H9 (cell line): ENCODE measurements around the gene PTPRN2. TPM values are rescaled to one million over a fixed set of nuclear protein-coding genes. Genes with fewer than 3 reads are reported as not detected.

Experiments
- DNase-seq: peaks from one replicate; pipeline ENCODE4 v3.0.0-alpha.2; 2017
- H2AFZ ChIP-seq: one replicate; pipeline ENCODE4 v1.6.1; 2013; ENCODE audit warnings: mild to moderate bottlenecking, low read length, control low read depth, moderate library complexity
- H2AK5ac ChIP-seq: 2 replicates; pipeline ENCODE4 v1.6.1; 2013; ENCODE audit warnings: low read length, control low read depth, mixed read lengths; ENCODE audit not compliant: insufficient read length
- H2BK120ac ChIP-seq: one replicate; pipeline ENCODE4 v1.6.1; 2013; ENCODE audit warnings: low read depth, mild to moderate bottlenecking, low read length, control low read depth, inconsistent platforms; ENCODE audit not compliant: poor library complexity, severe bottlenecking
- H2BK12ac ChIP-seq: 2 replicates; pipeline ENCODE4 v1.6.1; 2013; ENCODE audit warnings: low read length, control low read depth, mixed read lengths, low read depth; ENCODE audit not compliant: insufficient read length
- H2BK15ac ChIP-seq: 2 replicates; pipeline ENCODE4 v1.6.1; 2013; ENCODE audit warnings: low read depth, low read length, control low read depth
- H2BK20ac ChIP-seq: one replicate; pipeline ENCODE4 v1.6.1; 2013; ENCODE audit warnings: low read depth, mild to moderate bottlenecking, low read length, control low read depth, inconsistent platforms; ENCODE audit not compliant: poor library complexity, severe bottlenecking
- H2BK5ac ChIP-seq: 2 replicates; pipeline ENCODE4 v1.6.1; 2013; ENCODE audit warnings: low read length, control low read depth, mixed read lengths; ENCODE audit not compliant: insufficient read length
- H3K14ac ChIP-seq: 2 replicates; pipeline ENCODE4 v1.6.1; 2013; ENCODE audit warnings: low read length, control low read depth; ENCODE audit not compliant: insufficient read depth
- H3K18ac ChIP-seq: 2 replicates; pipeline ENCODE4 v1.6.1; 2013; ENCODE audit warnings: low read depth, mild to moderate bottlenecking, mixed read lengths, low read length, control low read depth; ENCODE audit not compliant: insufficient read length
- H3K23ac ChIP-seq: 2 replicates; pipeline ENCODE4 v1.6.1; 2013; ENCODE audit warnings: low read length, control low read depth, mixed read lengths, low read depth; ENCODE audit not compliant: insufficient read length
- H3K23me2 ChIP-seq: 2 replicates; pipeline ENCODE4 v1.6.1; 2013; ENCODE audit warnings: low read depth, mild to moderate bottlenecking, mixed read lengths, low read length, control low read depth; ENCODE audit not compliant: insufficient read length, poor library complexity, severe bottlenecking
- H3K27ac ChIP-seq: 2 replicates; pipeline ENCODE4 v1.5.1; 2013; ENCODE audit warnings: low read length, control low read depth, mixed read lengths, low read depth; ENCODE audit not compliant: insufficient read length
- H3K27me3 ChIP-seq: 2 replicates; pipeline ENCODE4 v1.6.1; 2013; ENCODE audit warnings: low read length, control low read depth, inconsistent platforms; ENCODE audit not compliant: insufficient read depth
- H3K4ac ChIP-seq: 2 replicates; pipeline ENCODE4 v1.6.1; 2013; ENCODE audit warnings: low read depth, mild to moderate bottlenecking, control low read depth, inconsistent platforms, low read length, moderate library complexity
- H3K4me1 ChIP-seq: 2 replicates; pipeline ENCODE4 v1.6.1; 2013; ENCODE audit warnings: low read length, control low read depth, inconsistent platforms; ENCODE audit not compliant: insufficient read depth
- H3K4me2 ChIP-seq: 2 replicates; pipeline ENCODE4 v1.6.1; 2013; ENCODE audit warnings: low read length, control low read depth, mixed read lengths; ENCODE audit not compliant: insufficient read length, insufficient read depth
- H3K56ac ChIP-seq: 2 replicates; pipeline ENCODE4 v1.6.1; 2013; ENCODE audit warnings: low read depth, mild to moderate bottlenecking, mixed read lengths, low read length, control low read depth; ENCODE audit not compliant: insufficient read length
- H3K79me1 ChIP-seq: 2 replicates; pipeline ENCODE4 v1.6.1; 2013; ENCODE audit warnings: low read depth, mild to moderate bottlenecking, moderate library complexity, low read length, control low read depth, inconsistent platforms; ENCODE audit not compliant: insufficient read depth, poor library complexity, severe bottlenecking
- H3K79me2 ChIP-seq: 2 replicates; pipeline ENCODE4 v1.6.1; 2013; ENCODE audit warnings: low read length, control low read depth, inconsistent platforms; ENCODE audit not compliant: insufficient read depth
- H3K9ac ChIP-seq: 2 replicates; pipeline ENCODE4 v1.6.1; 2013; ENCODE audit warnings: low read length, control low read depth, mixed read lengths; ENCODE audit not compliant: insufficient read length; ENCODE audit errors: extremely low read depth
- H3K9me3 ChIP-seq: one replicate; pipeline ENCODE4 v1.6.1; 2013; ENCODE audit warnings: low read depth, low read length, inconsistent platforms; ENCODE audit not compliant: control insufficient read depth
- H3T11ph ChIP-seq: one replicate; pipeline ENCODE4 v1.6.1; 2013; ENCODE audit warnings: mild to moderate bottlenecking, low read length, control low read depth, inconsistent platforms
- H4K20me1 ChIP-seq: one replicate; pipeline ENCODE4 v1.6.1; 2013; ENCODE audit not compliant: control insufficient read depth, insufficient read length, insufficient read depth
- H4K5ac ChIP-seq: 2 replicates; pipeline ENCODE4 v1.6.1; 2013; ENCODE audit warnings: low read depth, mild to moderate bottlenecking, mixed read lengths, low read length, control low read depth; ENCODE audit not compliant: insufficient read length
- H4K8ac ChIP-seq: replicated peaks from 2 replicates; pipeline ENCODE4 v1.6.1; 2013; ENCODE audit warnings: low read length, control low read depth, mixed read lengths, low read depth; ENCODE audit not compliant: insufficient read length
- H4K91ac ChIP-seq: 2 replicates; pipeline ENCODE4 v1.6.1; 2013; ENCODE audit warnings: low read depth, mild to moderate bottlenecking, moderate library complexity, mixed read lengths, low read length, control low read depth; ENCODE audit not compliant: insufficient read length
- H3K27ac Mint-ChIP-seq, 3 experiments: 2 replicates in 2 of 3; 3 replicates in 1 of 3; pipeline ENCODE4 v1.8.0; 2020 to 2021; ENCODE audit warnings: mixed read lengths in 3 of 3, mild to moderate bottlenecking in 1 of 3, moderate library complexity in 1 of 3
- H3K27me3 Mint-ChIP-seq: 2 replicates; pipeline ENCODE4 v1.8.0; 2021; ENCODE audit warnings: low read depth, mild to moderate bottlenecking, moderate library complexity, mixed read lengths
- H3K36me3 Mint-ChIP-seq, 3 experiments: 2 replicates in 2 of 3; 3 replicates in 1 of 3; pipeline ENCODE4 v1.8.0; 2020 to 2021; ENCODE audit warnings: low read depth in 3 of 3, mixed read lengths in 3 of 3; ENCODE audit not compliant: insufficient read depth in 1 of 3
- H3K4me1 Mint-ChIP-seq, 2 experiments: 2 replicates each; pipeline ENCODE4 v1.8.0; 2020; ENCODE audit warnings: mixed read lengths in 2 of 2
- H3K4me3 Mint-ChIP-seq, 2 experiments: 2 replicates in 1 of 2; 3 replicates in 1 of 2; pipeline ENCODE4 v1.8.0; 2020 to 2021; ENCODE audit warnings: mild to moderate bottlenecking in 2 of 2, mixed read lengths in 2 of 2, moderate library complexity in 1 of 2
- H3K9me3 Mint-ChIP-seq, 2 experiments: 2 replicates in 1 of 2; 3 replicates in 1 of 2; pipeline ENCODE4 v1.8.0; 2020; ENCODE audit warnings: mild to moderate bottlenecking in 2 of 2, mixed read lengths in 2 of 2, moderate library complexity in 1 of 2
- CTCF ChIP-seq: fragments of 200-600 bp; sonication (generic); conservative IDR thresholded peaks from 3 replicates; pipeline ENCODE4 v1.8.0; 2021; ENCODE audit warnings: antibody characterized with exemption, mild to moderate bottlenecking
- WGBS: extraction: QIAGEN DNeasy Blood & Tissue Kit; methylation state at CpG from one replicate; pipeline ENCODE4 v1.1.7; 2013; ENCODE audit warnings: missing lambda C conversion rate, low lambda C conversion rate, mixed read lengths; ENCODE audit not compliant: insufficient read length; ENCODE audit errors: extremely low coverage; 5-methylcytosine and 5-hydroxymethylcytosine counted together
- total RNA-seq: library from RNA; stranded (reverse); gene quantifications from 2 replicates; pipeline ENCODE4 v1.2.1, GENCODE V29; 2021

PTPRN2 gene
- total RNA-seq, 1 experiment from 2014 or later: 5.2 TPM

- H3K56ac ChIP-seq: no peak overlapping the region
- no peaks in the 10 kb centered on the region for H3K9me3 ChIP-seq
- H3K4me1 ChIP-seq: no peaks in the 10 kb centered on the region
- H3K9ac ChIP-seq: no peak overlapping the region
- no peak overlapping the region for H4K5ac ChIP-seq
- H3T11ph ChIP-seq: no peak overlapping the region
- H4K20me1 ChIP-seq: no peaks in the 10 kb centered on the region
- Mint-ChIP-seq H3K9me3 (no peaks in the 10 kb centered on the region), H3K4me3 (no peak overlapping the region; a peak in 1 of 5 replicates), H3K27me3 (peaks cover 77% of the 10 kb centered on the region), H3K27ac (no peak overlapping the region), H3K36me3 (peaks cover 0 to 3% (median 0%) of the 10 kb centered on the region in 3 experiments; a peak in 1 of 7 replicates), H3K4me1 (peaks cover 8 to 22% of the 10 kb centered on the region in 2 experiments)
- no CpG with 5 or more reads among the region's 36 CpGs for WGBS
- H2BK20ac ChIP-seq: no peak overlapping the region
- H3K14ac ChIP-seq: no peak overlapping the region; the same call in none of the 2 replicates
- H3K79me2 ChIP-seq: no peaks in the 10 kb centered on the region
- H2BK12ac ChIP-seq: no peak overlapping the region
- no peak for TF ChIP-seq CTCF
- no peak overlapping the region for H2BK120ac ChIP-seq
- no peak for DNase-seq
- H2BK5ac ChIP-seq: no peak overlapping the region
- no peaks in the 10 kb centered on the region for H3K23me2 ChIP-seq
- H3K79me1 ChIP-seq: no peaks in the 10 kb centered on the region
- no peak overlapping the region for H2BK15ac ChIP-seq
- no peak overlapping the region for H3K23ac ChIP-seq
- H4K8ac ChIP-seq: no peak overlapping the region
- H3K18ac ChIP-seq: peak overlapping the region; percentile 17
- H2AK5ac ChIP-seq: no peak overlapping the region
- no peak overlapping the region for H2AFZ ChIP-seq
- H3K4ac ChIP-seq: no peak overlapping the region
- peak overlapping the region; percentile 44 for H4K91ac ChIP-seq
- H3K4me2 ChIP-seq: no peak overlapping the region
- H3K27ac ChIP-seq: no peak overlapping the region
- H3K27me3 ChIP-seq: peaks cover 5% of the 10 kb centered on the region; the same call in 1 of the 2 replicates
Measured at GRCh38 chr7:157737151-157738065, 850.2 kb downstream of the PTPRN2 start.
